HG03039 (cell line): ENCODE results near the gene LPP.
"Not testable (repeated sequence)": the region's sequence is repeated elsewhere in the genome, so short reads cannot be mapped to it uniquely, and the experiment has no call there.

Experiments used
- ATAC-seq: cut with Tn5 transposase; IDR thresholded peaks from one replicate; pipeline ENCODE4 v1.9.1; 2021; ENCODE audit warnings: mild to moderate bottlenecking, moderate library complexity; ENCODE audit not compliant: unreplicated experiment

LPP gene

GRCh38 chr3:188607805-188608315 is 453.9 kb downstream of the LPP start:
- ATAC-seq, result no peak

- ATAC-seq, result no peak
Observed at GRCh38 chr3:188608401-188608800, 454.4 kb downstream of the LPP start.

GRCh38 chr3:188613721-188614120 is 459.8 kb downstream of the LPP start:
- ATAC-seq, result not testable (repeated sequence)

- ATAC-seq, result no peak
Observed at GRCh38 chr3:188617270-188617669, 463.3 kb downstream of the LPP start.

- no peak for ATAC-seq
Observed at GRCh38 chr3:188617988-188618701, 464.2 kb downstream of the LPP start.

GRCh38 chr3:188620752-188621151 is 466.8 kb downstream of the LPP start:
- ATAC-seq, result no peak

GRCh38 chr3:188624384-188624783 is 470.4 kb downstream of the LPP start:
- no peak for ATAC-seq

GRCh38 chr3:188624828-188625227 is 470.9 kb downstream of the LPP start:
- no peak for ATAC-seq

GRCh38 chr3:188627652-188628051 is 473.7 kb downstream of the LPP start:
- ATAC-seq, result no peak

- no peak for ATAC-seq
Observed at GRCh38 chr3:188631291-188632010, 477.5 kb downstream of the LPP start.

GRCh38 chr3:188633206-188633605 is 479.2 kb downstream of the LPP start:
- no peak for ATAC-seq

- no peak for ATAC-seq
Observed at GRCh38 chr3:188634285-188634684, 480.3 kb downstream of the LPP start.

GRCh38 chr3:188635258-188636042 is 481.5 kb downstream of the LPP start:
- no peak for ATAC-seq

- ATAC-seq, result not testable (repeated sequence)
Observed at GRCh38 chr3:188636292-188636691, 482.3 kb downstream of the LPP start.

GRCh38 chr3:188641076-188641475 is 487.1 kb downstream of the LPP start:
- ATAC-seq, result no peak

GRCh38 chr3:188643736-188644135 is 489.8 kb downstream of the LPP start:
- ATAC-seq, result no peak

- ATAC-seq, result no peak
Observed at GRCh38 chr3:188646592-188646991, 492.6 kb downstream of the LPP start.

- no peak for ATAC-seq
Observed at GRCh38 chr3:188647237-188647636, 493.3 kb downstream of the LPP start.

- ATAC-seq, result no peak
Observed at GRCh38 chr3:188649521-188649920, 495.6 kb downstream of the LPP start.

GRCh38 chr3:188656196-188656982 is 502.4 kb downstream of the LPP start:
- ATAC-seq, result no peak

GRCh38 chr3:188658606-188659005 is 504.6 kb downstream of the LPP start:
- ATAC-seq, result no peak
